HCT116 (cell line): ENCODE results near the gene SND1. TPM values are rescaled to one million over a fixed set of nuclear protein-coding genes. Genes with fewer than 3 reads are reported as not detected.

ENCODE experiments used
- ATAC-seq: fragments of 200-7000 bp; cut with Tn5 transposase; 2 replicates; pipeline ENCODE4 v1.9.1; 2020; ENCODE audit warnings: mild to moderate bottlenecking, moderate library complexity
- BruUV-seq: library from RNA; stranded (reverse); fragments of 400-500 nt; replicated peaks from 2 replicates; lab custom pipeline; 2021; lab: Mats Ljungman, UMichigan
- CTCF ChIA-PET: fragments of 300-600 bp; sonication (Branson Sonifier 250); formaldehyde crosslinking; loops from one replicate; lab custom pipeline; 2021; ENCODE audit warnings: antibody characterized with exemption; lab: Charles Lee
- POLR2A ChIA-PET: fragments of 300-600, 350-600 bp; sonication (Branson Sonifier 250); formaldehyde crosslinking; loops from one replicate; lab custom pipeline; 2021; ENCODE audit warnings: antibody characterized with exemption; lab: Charles Lee
- RAD21 ChIA-PET, 2 experiments: fragments of 300-600 bp; sonication (Branson Sonifier 250); formaldehyde crosslinking; loops; one replicate each; lab custom pipeline; 2023; ENCODE audit warnings: low total read pairs in 2 of 2; ENCODE audit not compliant: uncharacterized antibody in 2 of 2, unreplicated experiment in 2 of 2, low non-redundant PET in 1 of 2; lab: Charles Lee
- DNase-seq: peaks from one replicate; pipeline ENCODE4 v3.0.0-alpha.2; 2010; ENCODE audit warnings: low read depth, low spot score
- H2AFZ ChIP-seq: fragments of 200-600 bp; shearing (Covaris generic), sonication (generic); 2 replicates; pipeline ENCODE4 v1.6.1; 2017; ENCODE audit warnings: low read depth, mixed run types, mixed read lengths, antibody characterized with exemption, low read length; ENCODE audit not compliant: poor library complexity, severe bottlenecking
- H3K27ac ChIP-seq: 2 replicates; pipeline ENCODE4 v1.5.1; 2012; ENCODE audit warnings: low read depth, low read length
- H3K27me3 ChIP-seq: fragments of 200-600 bp; sonication (generic); 2 replicates; pipeline ENCODE4 v1.6.1; 2016; ENCODE audit warnings: mixed run types, low read length, mixed read lengths; ENCODE audit not compliant: insufficient read depth
- H3K36me3 ChIP-seq, 2 experiments: fragments of 200-500 bp in 1 of 2; fragments of 200-600 bp in 1 of 2; sonication (Bioruptor generic) in 1 of 2; sonication (generic) in 1 of 2; 2 replicates each; pipeline versions ENCODE4 v1.5.1 to v1.6.1; 2014 to 2016; ENCODE audit warnings: low read length in 2 of 2, inconsistent platforms in 1 of 2, mixed read lengths in 1 of 2, mixed run types in 1 of 2; ENCODE audit not compliant: insufficient read depth in 2 of 2, control insufficient read depth in 1 of 2
- H3K4me1 ChIP-seq, 2 experiments: fragments of 200-600 bp in 1 of 2; sonication (generic) in 1 of 2; 2 replicates each; pipeline versions ENCODE4 v1.5.1 to v1.6.1; 2012 to 2017; ENCODE audit warnings: low read length in 2 of 2, inconsistent platforms in 1 of 2, mild to moderate bottlenecking in 1 of 2, mixed read lengths in 1 of 2, mixed run types in 1 of 2, moderate library complexity in 1 of 2; ENCODE audit not compliant: insufficient read depth in 2 of 2, control insufficient read depth in 1 of 2
- H3K4me2 ChIP-seq: fragments of 200-600 bp; sonication (generic); 2 replicates; pipeline ENCODE4 v1.6.1; 2017; ENCODE audit warnings: mixed run types, low read length, mixed read lengths
- H3K4me3 ChIP-seq, 2 experiments: fragments of 200-600 bp in 1 of 2; sonication (generic) in 1 of 2; replicated peaks in 1 of 2; 2 replicates each; pipeline ENCODE4 v1.5.1; 2011 to 2016; ENCODE audit warnings: low read length in 2 of 2, control low read depth in 1 of 2, low read depth in 1 of 2, mild to moderate bottlenecking in 1 of 2, mixed read lengths in 1 of 2, mixed run types in 1 of 2
- H3K79me2 ChIP-seq: fragments of 200-600 bp; sonication (generic); 2 replicates; pipeline ENCODE4 v1.6.1; 2017; ENCODE audit warnings: mild to moderate bottlenecking, mixed run types, low read length, moderate library complexity, mixed read lengths; ENCODE audit not compliant: insufficient read depth
- H3K9ac ChIP-seq: fragments of 200-600 bp; sonication (generic); 2 replicates; pipeline ENCODE4 v1.6.1; 2016; ENCODE audit warnings: low read length, mixed read lengths
- H3K9me2 ChIP-seq: fragments of 200-600 bp; sonication (generic), shearing (Covaris generic); 2 replicates; pipeline ENCODE4 v1.6.1; 2017; ENCODE audit warnings: mixed run types, mild to moderate bottlenecking, moderate library complexity; ENCODE audit not compliant: insufficient read depth
- H3K9me3 ChIP-seq, 2 experiments: fragments of 200-500 bp in 1 of 2; fragments of 200-600 bp in 1 of 2; sonication (Bioruptor generic) in 1 of 2; sonication (generic) in 1 of 2; 2 replicates each; pipeline ENCODE4 v1.6.1; 2014 to 2017; ENCODE audit warnings: low read length in 2 of 2, mixed read lengths in 2 of 2, inconsistent platforms in 1 of 2, low read depth in 1 of 2, mild to moderate bottlenecking in 1 of 2, mixed run types in 1 of 2, moderate library complexity in 1 of 2; ENCODE audit not compliant: control insufficient read depth in 1 of 2, insufficient read depth in 1 of 2
- H4K20me1 ChIP-seq: fragments of 200-600 bp; sonication (generic), shearing (Covaris generic); 2 replicates; pipeline ENCODE4 v1.6.1; 2017; ENCODE audit warnings: mixed run types, mild to moderate bottlenecking, moderate library complexity; ENCODE audit not compliant: insufficient read depth
- ATF3 ChIP-seq: IDR thresholded peaks from 2 replicates; pipeline ENCODE4 v1.6.1; 2012
- CBX3 ChIP-seq: IDR thresholded peaks from 2 replicates; pipeline ENCODE4 v1.6.1; 2012; ENCODE audit warnings: low read depth
- CEBPB ChIP-seq: IDR thresholded peaks from 2 replicates; pipeline ENCODE4 v1.6.1; 2012; ENCODE audit warnings: low read depth
- ELF1 ChIP-seq: IDR thresholded peaks from 2 replicates; pipeline ENCODE4 v1.6.1; 2012; ENCODE audit warnings: low read depth, borderline replicate concordance
- EZH2 ChIP-seq: fragments of 200-600 bp; sonication (generic); IDR thresholded peaks from 2 replicates; pipeline ENCODE4 v1.6.1; 2017; ENCODE audit warnings: antibody characterized with exemption, mixed run types
- JUND ChIP-seq: IDR thresholded peaks from 2 replicates; pipeline ENCODE4 v1.6.1; 2012
- POLR2AphosphoS5 ChIP-seq: IDR thresholded peaks from 2 replicates; pipeline ENCODE4 v1.6.1; 2011; ENCODE audit warnings: mild to moderate bottlenecking, low read depth, low read length, moderate library complexity
- SP1 ChIP-seq: IDR thresholded peaks from 2 replicates; pipeline ENCODE4 v1.6.1; 2012; ENCODE audit warnings: low read depth
- SRF ChIP-seq: IDR thresholded peaks from 2 replicates; pipeline ENCODE4 v1.6.1; 2012; ENCODE audit warnings: low read depth
- ZFX ChIP-seq: fragments of 450-650 bp; IDR thresholded peaks from 2 replicates; pipeline ENCODE4 v1.6.1; 2017
- ZNF274 ChIP-seq: fragments of 200-500 bp; sonication (Bioruptor generic); IDR thresholded peaks from 2 replicates; pipeline ENCODE4 v1.6.1; 2014; ENCODE audit warnings: mild to moderate bottlenecking, low read depth, low read length, inconsistent platforms
- intact Hi-C: fragments of 100-400 bp; cut with micrococcal nuclease; formaldehyde crosslinking; loops from 2 replicates; pipeline ENCODE4 v1.10.0; 2022
- total RNA-seq: library from RNA; stranded (reverse); gene quantifications from one replicate; pipeline ENCODE4 v1.2.1, GENCODE V29; 2021; ENCODE audit not compliant: unreplicated experiment

The SND1 gene
- total RNA-seq, 1 experiment from 2014 or later, result 169 TPM

GRCh38 chr7:127647636-127648035 is 4.4 kb upstream of the SND1 start:
- ChIA-PET RAD21 (no interaction called here), POLR2A (no interaction called here), CTCF (no interaction called here)
- H3K27me3 ChIP-seq, result no peaks in the 10 kb centered on the region
- H3K9me2 ChIP-seq, result no peaks in the 10 kb centered on the region
- TF ChIP-seq POLR2AphosphoS5, result no peak
- no peak for TF ChIP-seq ZNF274
- no peak for TF ChIP-seq ELF1
- no peaks in the 10 kb centered on the region for H3K9me3 ChIP-seq
- no peaks in the 10 kb centered on the region for H3K36me3 ChIP-seq
- no peak overlapping the region for H3K27ac ChIP-seq
- H3K4me1 ChIP-seq, result peaks cover 4 to 10% of the 10 kb centered on the region in 2 experiments; a peak in 3 of 4 replicates
- H3K4me3 ChIP-seq, result no peak overlapping the region
- DNase-seq (no peak), ATAC-seq (no peak)
- peaks cover 7% of the 10 kb centered on the region for H3K79me2 ChIP-seq
- BruUV-seq, result no TSS peak
- H4K20me1 ChIP-seq, result no peaks in the 10 kb centered on the region
- H2AFZ ChIP-seq, result no peak overlapping the region
- intact Hi-C loops, result no loop called here
- H3K4me2 ChIP-seq, result no peak overlapping the region
- H3K9ac ChIP-seq, result no peak overlapping the region

DNA sequence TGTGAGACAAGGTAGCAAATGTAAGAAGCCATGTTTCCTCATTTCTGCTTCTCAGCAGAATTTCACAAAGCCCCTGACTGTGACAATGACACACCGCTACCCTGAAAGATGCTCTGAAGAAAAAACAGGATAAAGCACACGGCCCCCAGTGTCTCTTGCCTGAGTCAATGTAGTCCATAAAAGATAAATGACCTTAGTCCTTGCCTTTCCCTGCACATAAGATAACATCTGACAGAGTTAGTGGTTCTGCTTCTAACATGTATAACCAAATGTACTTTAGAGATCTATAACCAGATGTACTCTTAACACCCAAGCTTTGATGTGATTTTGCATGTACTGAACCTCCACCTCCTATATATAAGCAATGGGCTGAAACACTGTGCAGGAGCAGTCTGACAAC is 3.0 kb upstream of the SND1 start:
- CTCF ChIA-PET, result interaction anchor here (3.1 kb wide), 1 partner anchor 20 kb away, joined by 9 read pairs; no protein-coding TSS in a partner anchor
- POLR2A ChIA-PET, result no interaction called here
- TF ChIP-seq EZH2 (no peak), ZNF274 (no peak), SP1 (no peak), SRF (no peak), JUND (no peak), CEBPB (no peak), ATF3 (no peak), CBX3 (no peak), ZFX (no peak)

More for the DNA sequence above, 3.0 kb upstream of the SND1 start:
- H2AFZ ChIP-seq, result no peak overlapping the region
- H4K20me1 ChIP-seq, result peaks cover 9% of the 10 kb centered on the region; the same call in 1 of the 2 replicates
- no peak overlapping the region for H3K27ac ChIP-seq
- ATAC-seq (no peak), DNase-seq (no peak)
- H3K4me2 ChIP-seq, result no peak overlapping the region
- no peaks in the 10 kb centered on the region for H3K9me3 ChIP-seq
- H3K4me3 ChIP-seq, result no peak overlapping the region
- RAD21 ChIA-PET, result no interaction called here
- peaks cover 13 to 21% of the 10 kb centered on the region in 2 experiments for H3K4me1 ChIP-seq
- no peaks in the 10 kb centered on the region for H3K9me2 ChIP-seq
- no peak overlapping the region for H3K9ac ChIP-seq
- H3K27me3 ChIP-seq, result no peaks in the 10 kb centered on the region
- H3K79me2 ChIP-seq, result peaks cover 20% of the 10 kb centered on the region
- BruUV-seq, result no TSS peak
- H3K36me3 ChIP-seq, result peaks cover 0 to 2% of the 10 kb centered on the region in 2 experiments; a peak in 1 of 4 replicates
- intact Hi-C loops, result no loop called here
